ENCODE results near the gene SATL1. TPM values are rescaled to one million over a fixed set of nuclear protein-coding genes. Genes with fewer than 3 reads are reported as not detected.

SATL1 gene
- total and polyA plus RNA-seq, 8 donors, result not detected

DNA sequence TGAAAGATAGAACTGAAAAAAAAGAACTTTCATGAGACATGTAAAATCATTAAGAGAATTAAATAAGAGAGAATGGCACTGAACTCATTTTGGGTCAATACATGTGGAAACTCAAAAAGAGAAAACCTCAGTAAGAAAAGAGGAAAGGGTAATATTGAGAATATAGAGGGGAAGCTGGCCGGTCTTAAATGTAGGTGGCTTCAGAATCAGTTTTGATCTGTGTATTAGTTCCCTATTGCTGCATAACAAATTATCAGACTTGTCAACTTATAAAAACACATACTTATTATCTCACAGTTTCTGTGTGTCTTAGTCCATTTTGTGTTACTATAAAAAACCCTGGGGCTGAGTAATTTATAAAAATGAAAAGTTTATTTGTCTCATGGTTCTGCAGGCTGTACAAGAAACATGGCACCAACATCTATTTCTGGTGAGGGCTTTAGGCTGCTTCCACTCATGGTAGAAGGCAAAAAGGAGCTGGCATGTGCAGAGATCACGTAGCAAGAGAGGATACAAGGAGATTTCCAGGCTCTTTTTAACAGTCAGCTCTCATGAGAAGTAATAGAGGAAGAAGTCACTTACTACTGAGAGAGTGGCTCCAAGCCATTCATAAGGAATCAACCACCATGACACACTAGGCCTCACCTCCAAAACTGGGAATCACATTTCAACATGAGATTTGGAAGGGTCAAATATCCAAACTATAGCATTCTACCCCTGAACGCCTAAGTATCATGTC lies 29.6 kb downstream of the SATL1 start:
- DNase-seq, result no peak
- Histone ChIP-seq H3K4me1 (no peaks in the 10 kb centered on the region), H3K27ac (no peak overlapping the region), H3K9me3 (no peaks in the 10 kb centered on the region), H3K27me3 (no peaks in the 10 kb centered on the region), H3K4me3 (no peak overlapping the region), H3K36me3 (no peaks in the 10 kb centered on the region)
- TF ChIP-seq EP300 (IDR thresholded peaks at IDR 0.05) (no peak), POLR2AphosphoS5 (IDR thresholded peaks at IDR 0.05) (no peak), POLR2A (IDR thresholded peaks at IDR 0.05) (no peak)
- TF ChIP-seq, protein P1, sequence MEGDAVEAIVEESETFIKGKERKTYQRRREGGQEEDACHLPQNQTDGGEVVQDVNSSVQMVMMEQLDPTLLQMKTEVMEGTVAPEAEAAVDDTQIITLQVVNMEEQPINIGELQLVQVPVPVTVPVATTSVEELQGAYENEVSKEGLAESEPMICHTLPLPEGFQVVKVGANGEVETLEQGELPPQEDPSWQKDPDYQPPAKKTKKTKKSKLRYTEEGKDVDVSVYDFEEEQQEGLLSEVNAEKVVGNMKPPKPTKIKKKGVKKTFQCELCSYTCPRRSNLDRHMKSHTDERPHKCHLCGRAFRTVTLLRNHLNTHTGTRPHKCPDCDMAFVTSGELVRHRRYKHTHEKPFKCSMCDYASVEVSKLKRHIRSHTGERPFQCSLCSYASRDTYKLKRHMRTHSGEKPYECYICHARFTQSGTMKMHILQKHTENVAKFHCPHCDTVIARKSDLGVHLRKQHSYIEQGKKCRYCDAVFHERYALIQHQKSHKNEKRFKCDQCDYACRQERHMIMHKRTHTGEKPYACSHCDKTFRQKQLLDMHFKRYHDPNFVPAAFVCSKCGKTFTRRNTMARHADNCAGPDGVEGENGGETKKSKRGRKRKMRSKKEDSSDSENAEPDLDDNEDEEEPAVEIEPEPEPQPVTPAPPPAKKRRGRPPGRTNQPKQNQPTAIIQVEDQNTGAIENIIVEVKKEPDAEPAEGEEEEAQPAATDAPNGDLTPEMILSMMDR (IDR thresholded peaks at IDR 0.05), result no peak
- 60 to 88% (median 82%) methylated on average over 3 of the region's 3 CpGs for WGBS, 5 donors
- intact Hi-C loops (cut with DNase I; ENCODE audit: low total_unique reads), result no loop called here

DNA sequence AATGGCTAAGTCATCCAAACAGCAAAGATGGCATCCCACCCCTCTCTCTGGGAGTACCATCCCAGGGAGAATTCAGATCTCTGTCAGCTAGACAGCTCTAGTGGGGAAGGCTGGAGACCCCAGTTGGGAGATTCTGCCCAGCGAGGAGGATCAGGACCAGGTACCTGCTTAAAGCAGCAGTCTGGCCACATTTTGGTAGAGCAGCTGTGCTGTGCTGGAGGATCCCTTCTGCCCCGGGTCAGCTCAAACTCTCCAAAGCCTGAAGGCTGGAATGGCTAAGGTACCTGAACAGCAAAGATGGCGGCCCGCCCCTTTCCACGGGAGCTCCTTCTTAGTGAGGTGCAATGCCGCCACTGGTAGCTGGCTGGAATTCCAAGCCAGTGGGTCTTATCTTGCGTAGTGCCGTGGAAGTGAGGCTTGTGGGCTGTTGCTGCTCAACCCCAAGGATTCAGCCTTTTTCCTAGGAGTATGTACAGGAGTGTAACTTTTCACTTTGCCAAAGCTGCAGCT lies 40.1 kb downstream of the SATL1 start:
- Histone ChIP-seq H3K9me3 (peaks cover 0 to 7% (median 0%) of the 10 kb centered on the region in 4 donors), H3K36me3 (no peaks in the 10 kb centered on the region), H3K4me3 (no peak overlapping the region), H3K27ac (no peak overlapping the region), H3K27me3 (no peaks in the 10 kb centered on the region), H3K4me1 (no peaks in the 10 kb centered on the region)
- TF ChIP-seq, protein P1 (IDR thresholded peaks at IDR 0.05), result no peak
- no peak for TF ChIP-seq POLR2A (IDR thresholded peaks at IDR 0.05)
- no peak for TF ChIP-seq EP300 (IDR thresholded peaks at IDR 0.05)
- no peak for TF ChIP-seq POLR2AphosphoS5 (IDR thresholded peaks at IDR 0.05)
- intact Hi-C loops (cut with DNase I; ENCODE audit: low total_unique reads), result loop anchor here (10.0 kb wide), 1 partner anchor 61 kb away; no protein-coding TSS in a partner anchor
- DNase-seq, result no peak
- 84 to 96% (median 93%) methylated on average over 5 to 8 of the region's 8 CpGs for WGBS, 5 donors

DNA sequence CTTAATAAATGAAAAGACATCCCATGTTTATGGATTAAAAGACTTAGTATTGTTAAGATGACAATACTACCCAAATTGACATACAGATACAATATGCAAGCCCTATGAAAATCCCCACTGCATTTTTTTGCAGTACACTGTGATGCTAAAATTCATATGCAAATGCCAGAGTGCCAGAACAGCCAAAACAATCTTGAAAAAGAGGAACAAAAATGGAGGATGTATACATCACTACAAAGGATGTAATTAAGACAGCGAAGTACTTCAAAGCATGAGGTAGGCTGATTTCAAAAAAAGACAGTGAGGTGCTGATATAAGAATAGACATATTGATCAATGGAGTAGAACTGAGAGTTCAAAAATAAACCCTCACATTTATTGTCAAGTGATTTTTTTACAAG lies 47.3 kb downstream of the SATL1 start:
- Histone ChIP-seq H3K4me3 (no peak overlapping the region), H3K9me3 (peaks cover 0 to 5% (median 0%) of the 10 kb centered on the region in 4 donors), H3K36me3 (no peaks in the 10 kb centered on the region), H3K27ac (no peak overlapping the region), H3K27me3 (no peaks in the 10 kb centered on the region), H3K4me1 (no peaks in the 10 kb centered on the region)
- TF ChIP-seq POLR2A (IDR thresholded peaks at IDR 0.05) (no peak), POLR2AphosphoS5 (IDR thresholded peaks at IDR 0.05) (no peak), EP300 (IDR thresholded peaks at IDR 0.05) (no peak)
- TF ChIP-seq, protein P1 (IDR thresholded peaks at IDR 0.05), result no peak
- intact Hi-C loops (cut with DNase I; ENCODE audit: low total_unique reads), result no loop called here
- no peak for DNase-seq
- WGBS, 5 donors, result 13 to 80% (median 72%) methylated on average over 1 of the region's 1 CpG

DNA sequence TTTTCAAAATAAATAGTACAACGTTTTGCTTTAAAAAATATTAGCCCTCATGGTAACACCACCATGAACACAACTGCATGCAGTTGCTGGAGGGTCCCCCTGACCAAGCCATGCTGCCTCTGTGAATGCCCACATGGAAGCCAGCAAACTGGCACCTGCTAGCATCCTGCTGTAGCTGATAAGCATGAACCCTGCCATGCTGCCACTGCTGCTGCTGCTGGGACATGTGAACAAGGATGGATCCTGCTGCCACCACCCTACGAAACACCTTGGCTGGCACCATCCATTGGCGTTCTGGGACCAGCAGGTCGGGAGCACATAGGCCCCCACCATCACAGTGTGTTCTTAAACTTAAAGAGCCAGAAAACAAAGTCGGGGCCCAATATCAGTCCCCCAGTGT lies 83.9 kb downstream of the SATL1 start:
- no peak overlapping the region for H3K4me3 ChIP-seq
- peaks cover 0 to 11% (median 4%) of the 10 kb centered on the region in 4 donors for H3K9me3 ChIP-seq
- H3K4me1 ChIP-seq, result no peaks in the 10 kb centered on the region
- WGBS, 5 donors, result 60 to 89% (median 82%) methylated on average over 4 to 5 of the region's 5 CpGs
- DNase-seq, result no peak
- no peak overlapping the region for H3K27ac ChIP-seq
- TF ChIP-seq POLR2AphosphoS5 (IDR thresholded peaks at IDR 0.05) (no peak), EP300 (IDR thresholded peaks at IDR 0.05) (no peak)
- TF ChIP-seq, protein P1 (IDR thresholded peaks at IDR 0.05), result no peak
- no peaks in the 10 kb centered on the region for H3K27me3 ChIP-seq
- H3K36me3 ChIP-seq, result no peaks in the 10 kb centered on the region
- intact Hi-C loops (cut with DNase I; ENCODE audit: low total_unique reads), result no loop called here
